ENCODE results near the gene WDR4. TPM values are rescaled to one million over a fixed set of nuclear protein-coding genes. Genes with fewer than 3 reads are reported as not detected.

WDR4 gene
- total and polyA plus RNA-seq, 2 experiments from 2014 or later = 8.8 to 9.3 TPM

DNA sequence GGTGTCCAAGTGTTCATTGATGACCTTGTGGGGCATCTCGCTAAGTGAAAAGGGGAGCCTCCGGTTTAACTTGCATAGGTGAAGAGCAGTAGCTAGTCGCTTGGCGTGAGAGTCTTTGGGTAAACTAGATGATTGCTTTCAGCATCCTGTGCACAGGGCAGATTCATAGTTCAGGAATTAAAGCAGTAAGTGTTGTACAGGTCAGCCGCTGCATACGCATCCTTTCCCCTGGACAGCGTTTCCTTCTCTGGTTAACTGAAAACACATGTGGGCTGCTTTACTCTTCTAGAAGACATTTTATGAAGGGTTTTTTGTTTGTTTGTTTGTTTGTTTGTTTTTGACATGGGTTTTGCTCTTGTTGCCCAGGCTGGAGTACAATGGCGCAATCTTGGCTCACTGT is 25.9 kb upstream of the WDR4 start:
- TF ChIP-seq CTCF (IDR thresholded peaks at IDR 0.05; ENCODE audit: low read depth, low read length) = no peak
- H3K36me3 ChIP-seq = peaks cover 51% of the 10 kb centered on the region
- DNase-seq (ENCODE audit: low read depth in 1 of 2, low spot score in 1 of 2) = no peak

GRCh38 chr21:42903817-42904216 is 24.5 kb upstream of the WDR4 start:
- TF ChIP-seq CTCF (IDR thresholded peaks at IDR 0.05; ENCODE audit: low read depth, low read length) = no peak
- no peak overlapping the region for H3K4me3 ChIP-seq

More for the DNA sequence above, 25.9 kb upstream of the WDR4 start:
- Histone ChIP-seq H3K27me3 (no peaks in the 10 kb centered on the region), H3K27ac (no peak overlapping the region), H3K4me1 (ENCODE audit: low read depth) (no peaks in the 10 kb centered on the region), H3K9me3 (ENCODE audit: low read depth) (no peaks in the 10 kb centered on the region), H3K4me3 (no peak overlapping the region)

GRCh38 chr21:42900446-42900845 is 21.1 kb upstream of the WDR4 start:
- no peaks in the 10 kb centered on the region for H3K4me1 ChIP-seq (ENCODE audit: low read depth)
- peaks cover 49% of the 10 kb centered on the region for H3K36me3 ChIP-seq
- TF ChIP-seq CTCF (IDR thresholded peaks at IDR 0.05; ENCODE audit: low read depth, low read length) = no peak
- H3K27ac ChIP-seq = no peak overlapping the region
- no peak for DNase-seq (ENCODE audit: low read depth in 1 of 2, low spot score in 1 of 2)
- no peak overlapping the region for H3K4me3 ChIP-seq
- H3K9me3 ChIP-seq (ENCODE audit: low read depth) = no peaks in the 10 kb centered on the region
- H3K27me3 ChIP-seq = no peaks in the 10 kb centered on the region

More at GRCh38 chr21:42903817-42904216, 24.5 kb upstream of the WDR4 start:
- Histone ChIP-seq H3K27me3 (no peaks in the 10 kb centered on the region), H3K27ac (no peak overlapping the region), H3K9me3 (ENCODE audit: low read depth) (no peaks in the 10 kb centered on the region), H3K4me1 (ENCODE audit: low read depth) (no peaks in the 10 kb centered on the region), H3K36me3 (peaks cover 46% of the 10 kb centered on the region)
- DNase-seq (ENCODE audit: low read depth in 1 of 2, low spot score in 1 of 2) = no peak

GRCh38 chr21:42892931-42893755 is 13.8 kb upstream of the WDR4 start, which contains the start of gene NDUFV3:
Gene NDUFV3 (plus strand): TSS chr21:42893309. CDS start chr21:42893334, 25 bp downstream.
- peaks cover 11% of the 10 kb centered on the region for H3K36me3 ChIP-seq
- peak within 1 kb of the TSS; percentile 94 for H3K27ac ChIP-seq
- DNase-seq (ENCODE audit: low read depth in 1 of 2, low spot score in 1 of 2) = peak; percentile 99 to 100
- TF ChIP-seq CTCF (IDR thresholded peaks at IDR 0.05; ENCODE audit: low read depth, low read length) = no peak
- H3K9me3 ChIP-seq (ENCODE audit: low read depth) = no peaks in the 10 kb centered on the region
- no peaks in the 10 kb centered on the region for H3K4me1 ChIP-seq (ENCODE audit: low read depth)
- H3K27me3 ChIP-seq = no peaks in the 10 kb centered on the region
- peak within 1 kb of the TSS; percentile 84 for H3K4me3 ChIP-seq

DNA sequence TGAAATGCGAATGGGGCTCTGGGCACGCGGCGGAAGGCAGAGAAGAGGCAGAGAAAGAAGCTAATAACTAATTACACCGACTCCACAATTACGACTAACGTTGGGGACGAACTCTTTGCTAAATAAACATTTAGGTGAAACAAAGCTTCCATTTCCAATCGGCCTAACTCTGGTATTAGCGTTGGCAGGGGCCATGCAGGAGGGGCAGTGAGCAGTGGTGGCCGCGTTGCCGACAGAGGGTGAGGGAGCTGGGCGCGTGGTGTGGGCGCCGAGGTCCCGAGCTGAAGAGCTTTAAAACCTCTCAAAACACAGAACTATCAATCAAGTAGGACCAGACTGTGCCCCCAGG is 13.2 kb upstream of the WDR4 start:
- Histone ChIP-seq H3K4me3 (peak overlapping the region; percentile 84), H3K27me3 (no peaks in the 10 kb centered on the region), H3K27ac (peak overlapping the region; percentile 94), H3K4me1 (ENCODE audit: low read depth) (no peaks in the 10 kb centered on the region), H3K9me3 (ENCODE audit: low read depth) (no peaks in the 10 kb centered on the region), H3K36me3 (peaks cover 7% of the 10 kb centered on the region)
- no peak for DNase-seq (ENCODE audit: low read depth in 1 of 2, low spot score in 1 of 2)
- TF ChIP-seq CTCF (IDR thresholded peaks at IDR 0.05; ENCODE audit: low read depth, low read length) = no peak

Data from cardiac muscle cell (in vitro differentiated cells and primary cell).